ENCODE results near the gene RAB8B.

DNA sequence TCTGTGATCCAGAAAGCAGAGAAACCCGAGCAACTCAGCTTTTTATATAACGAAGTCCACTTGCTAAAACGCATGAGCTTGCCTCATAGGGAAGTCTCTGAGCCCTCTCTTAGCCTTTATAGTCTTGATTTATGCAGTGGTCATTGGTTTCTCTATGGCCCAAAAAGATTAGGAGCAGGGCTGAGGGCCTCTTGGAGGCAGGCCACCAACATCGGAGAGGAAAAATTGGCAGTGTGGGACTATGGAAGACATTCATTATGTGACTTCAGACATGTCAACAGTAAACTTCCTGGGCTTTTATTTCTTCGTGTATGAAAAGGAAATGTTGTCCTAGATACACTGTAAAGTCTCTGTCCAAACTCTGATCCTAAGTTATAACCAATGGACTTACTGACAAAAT is 13.5 kb downstream of the RAB8B start:
- TF ChIP-seq, protein P1, sequence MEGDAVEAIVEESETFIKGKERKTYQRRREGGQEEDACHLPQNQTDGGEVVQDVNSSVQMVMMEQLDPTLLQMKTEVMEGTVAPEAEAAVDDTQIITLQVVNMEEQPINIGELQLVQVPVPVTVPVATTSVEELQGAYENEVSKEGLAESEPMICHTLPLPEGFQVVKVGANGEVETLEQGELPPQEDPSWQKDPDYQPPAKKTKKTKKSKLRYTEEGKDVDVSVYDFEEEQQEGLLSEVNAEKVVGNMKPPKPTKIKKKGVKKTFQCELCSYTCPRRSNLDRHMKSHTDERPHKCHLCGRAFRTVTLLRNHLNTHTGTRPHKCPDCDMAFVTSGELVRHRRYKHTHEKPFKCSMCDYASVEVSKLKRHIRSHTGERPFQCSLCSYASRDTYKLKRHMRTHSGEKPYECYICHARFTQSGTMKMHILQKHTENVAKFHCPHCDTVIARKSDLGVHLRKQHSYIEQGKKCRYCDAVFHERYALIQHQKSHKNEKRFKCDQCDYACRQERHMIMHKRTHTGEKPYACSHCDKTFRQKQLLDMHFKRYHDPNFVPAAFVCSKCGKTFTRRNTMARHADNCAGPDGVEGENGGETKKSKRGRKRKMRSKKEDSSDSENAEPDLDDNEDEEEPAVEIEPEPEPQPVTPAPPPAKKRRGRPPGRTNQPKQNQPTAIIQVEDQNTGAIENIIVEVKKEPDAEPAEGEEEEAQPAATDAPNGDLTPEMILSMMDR (tag by site-specific recombination; IDR thresholded peaks at IDR 0.05) = no peak
- TF ChIP-seq ZNF366 (tag by site-specific recombination; conservative IDR thresholded peaks at IDR 0.05) = no peak
- TF ChIP-seq AEBP2 (tag by site-specific recombination; IDR thresholded peaks at IDR 0.05; ENCODE audit: borderline replicate concordance) = no peak
- TF ChIP-seq WT1 (tag by site-specific recombination; IDR thresholded peaks at IDR 0.05) = no peak
